Spleen (tissue), 11 donors: ENCODE data around the gene FXYD6. TPM values are rescaled to one million over a fixed set of nuclear protein-coding genes. Genes with fewer than 3 reads are reported as not detected.

ENCODE experiments used
- DNase-seq: peaks from one replicate; pipeline ENCODE4 v3.0.0-alpha.2; 2020
- H3K27ac ChIP-seq, 8 donors: fragments of 200-600 bp; sonication (generic) in 7 of 8; 1 replicate in 4 of 8; 2 replicates in 4 of 8; pipeline versions ENCODE4 v1.5.0 to v1.8.0; 2016 to 2021; ENCODE audit warnings: inconsistent platforms in 4 of 8, mild to moderate bottlenecking in 4 of 8, moderate library complexity in 1 of 8
- H3K27me3 ChIP-seq, 7 donors: fragments of 200-600 bp; sonication (generic) in 6 of 7; replicated peaks in 1 of 7; 1 replicate in 4 of 7; 2 replicates in 3 of 7; pipeline versions ENCODE4 v1.5.0 to v1.8.0; 2016 to 2021; ENCODE audit warnings: inconsistent platforms in 3 of 7, mild to moderate bottlenecking in 1 of 7
- H3K36me3 ChIP-seq, 6 donors: fragments of 200-600 bp; sonication (generic) in 5 of 6; 1 replicate in 4 of 6; 2 replicates in 2 of 6; pipeline versions ENCODE4 v1.5.0 to v1.8.0; 2016 to 2021; ENCODE audit warnings: inconsistent platforms in 2 of 6
- H3K4me1 ChIP-seq, 6 donors: fragments of 200-600 bp; sonication (generic) in 5 of 6; 1 replicate in 3 of 6; 2 replicates in 3 of 6; pipeline versions ENCODE4 v1.5.0 to v1.8.0; 2016 to 2021; ENCODE audit warnings: inconsistent platforms in 3 of 6
- H3K4me3 ChIP-seq, 8 donors: fragments of 200-600 bp; sonication (generic) in 7 of 8; 1 replicate in 4 of 8; 2 replicates in 4 of 8; pipeline versions ENCODE4 v1.5.0 to v1.8.0; 2016 to 2021; ENCODE audit warnings: inconsistent platforms in 4 of 8, mild to moderate bottlenecking in 4 of 8, moderate library complexity in 2 of 8
- H3K9me3 ChIP-seq, 8 donors: fragments of 200-600 bp; sonication (generic) in 7 of 8; 1 replicate in 4 of 8; 2 replicates in 4 of 8; pipeline versions ENCODE4 v1.5.0 to v1.8.0; 2016 to 2021; ENCODE audit warnings: inconsistent platforms in 4 of 8
- POLR2A ChIP-seq, 3 donors: fragments of 450-650 bp; IDR thresholded peaks; one replicate each; pipeline ENCODE4 v1.5.1; 2017; ENCODE audit warnings: antibody characterized with exemption in 3 of 3, mild to moderate bottlenecking in 1 of 3
- POLR2AphosphoS5 ChIP-seq, 3 donors: sonication (generic); formaldehyde crosslinking; IDR thresholded peaks; one replicate each; pipeline ENCODE4 v1.5.1; 2017; ENCODE audit warnings: antibody characterized with exemption in 3 of 3
- WGBS, 5 donors: extraction: QIAGEN DNeasy Blood & Tissue Kit in 3 of 5; methylation state at CpG; one replicate each; pipeline versions ENCODE4 v1.1.5 to v1.1.7; 2013 to 2018; 5-methylcytosine and 5-hydroxymethylcytosine counted together
- intact Hi-C: fragments of 100-400 bp; cut with DNase I; formaldehyde crosslinking; loops from one replicate; pipeline ENCODE4 v1.15.0; 2023; ENCODE audit warnings: low total_unique reads
- polyA plus RNA-seq, 3 donors: library from polyadenylated mRNA; stranded (reverse); fragments of 200-250 nt; gene quantifications; one replicate each; pipeline ENCODE4 v1.2.1, GENCODE V29; 2013
- total RNA-seq, 7 donors: library from RNA; depleted of rRNA in 3 of 7; stranded (reverse); fragments of >200 nt in 3 of 7; fragmentation: NEBNext Ultra II Directional in 4 of 7; extraction: Animal tissue kit (Norgen Biotek cat#: 25700) in 4 of 7; gene quantifications; one replicate each; pipeline versions ENCODE4 v1.1.0 to v1.2.1, GENCODE V29; 2016 to 2021
- TF ChIP-seq, protein P1 (sequence below), 11 experiments: fragments of 200-600 bp in 7 of 11; fragments of 450-650 bp in 4 of 11; sonication (generic) in 4 of 11; IDR thresholded peaks in 8 of 11; conservative IDR thresholded peaks in 3 of 11; 1 replicate in 7 of 11; 2 replicates in 4 of 11; pipeline versions ENCODE4 v1.4.0 to v1.8.0; 2016 to 2021; ENCODE audit warnings: antibody characterized with exemption in 11 of 11, inconsistent platforms in 4 of 11, mild to moderate bottlenecking in 1 of 11
- donor health status: healthy with polysubstance abuse.
- donor health status: DM: no; HTN: no; CAD: no; lungs with moderate emphysema.
- donor health status: DM: no; HTN: no; CAD: no.
- donor health status: Bipolar disorder and iron deficiency.
- donor health status: healthy.
- donor health status: DM: no; HTN: no; CAD: no.
- donor health status: DM: yes; HTN: yes; CAD: no.

Gene FXYD6
- total and polyA plus RNA-seq, 10 donors = 40.8 to 230 (median 116) TPM

DNA sequence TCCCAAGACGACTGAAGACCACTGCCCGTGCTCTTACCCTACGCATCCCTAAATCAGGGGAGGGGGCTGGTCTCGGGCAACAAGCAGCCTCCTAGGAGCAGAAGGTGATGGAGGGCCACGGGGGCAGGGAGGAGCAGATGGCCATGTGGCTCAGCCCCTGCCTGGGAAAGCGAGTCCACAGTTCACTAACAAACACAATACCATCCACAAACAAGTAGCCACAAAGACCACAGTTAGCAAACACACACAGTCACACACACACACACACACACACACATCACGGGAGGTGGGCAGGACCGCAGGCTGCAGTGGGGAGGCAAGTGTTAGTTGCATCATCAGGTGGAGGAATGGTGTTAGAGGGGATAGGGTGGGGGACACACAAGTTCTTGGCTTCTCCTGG is 38.7 kb downstream of the FXYD6 start:
- no peak overlapping the region for H3K4me3 ChIP-seq
- peak; percentile 51 for DNase-seq

GRCh38 chr11:117837070-117837776 is 39.2 kb downstream of the FXYD6 start:
- WGBS, 5 donors = 69 to 83% (median 81%) methylated on average over 16 to 18 of the region's 18 CpGs
- intact Hi-C loops = no loop called here
- Histone ChIP-seq H3K9me3 (no peaks in the 10 kb centered on the region), H3K4me1 (peaks cover 0 to 51% (median 6%) of the 10 kb centered on the region in 6 donors), H3K36me3 (peaks cover 0 to 47% (median 10%) of the 10 kb centered on the region in 6 donors), H3K27ac (peak overlapping the region in 1 of 8 donors; percentile 21), H3K27me3 (no peaks in the 10 kb centered on the region), H3K4me3 (no peak overlapping the region)
- peak; percentile 51 for DNase-seq
- TF ChIP-seq, protein P1, sequence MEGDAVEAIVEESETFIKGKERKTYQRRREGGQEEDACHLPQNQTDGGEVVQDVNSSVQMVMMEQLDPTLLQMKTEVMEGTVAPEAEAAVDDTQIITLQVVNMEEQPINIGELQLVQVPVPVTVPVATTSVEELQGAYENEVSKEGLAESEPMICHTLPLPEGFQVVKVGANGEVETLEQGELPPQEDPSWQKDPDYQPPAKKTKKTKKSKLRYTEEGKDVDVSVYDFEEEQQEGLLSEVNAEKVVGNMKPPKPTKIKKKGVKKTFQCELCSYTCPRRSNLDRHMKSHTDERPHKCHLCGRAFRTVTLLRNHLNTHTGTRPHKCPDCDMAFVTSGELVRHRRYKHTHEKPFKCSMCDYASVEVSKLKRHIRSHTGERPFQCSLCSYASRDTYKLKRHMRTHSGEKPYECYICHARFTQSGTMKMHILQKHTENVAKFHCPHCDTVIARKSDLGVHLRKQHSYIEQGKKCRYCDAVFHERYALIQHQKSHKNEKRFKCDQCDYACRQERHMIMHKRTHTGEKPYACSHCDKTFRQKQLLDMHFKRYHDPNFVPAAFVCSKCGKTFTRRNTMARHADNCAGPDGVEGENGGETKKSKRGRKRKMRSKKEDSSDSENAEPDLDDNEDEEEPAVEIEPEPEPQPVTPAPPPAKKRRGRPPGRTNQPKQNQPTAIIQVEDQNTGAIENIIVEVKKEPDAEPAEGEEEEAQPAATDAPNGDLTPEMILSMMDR (IDR thresholded peaks at IDR 0.05 in 8 of 11, conservative IDR thresholded peaks at IDR 0.05 in 3 of 11) = no peak
- peak in 1 of 3 donors; percentile 22 for TF ChIP-seq POLR2AphosphoS5 (IDR thresholded peaks at IDR 0.05)

More for the DNA sequence above, 38.7 kb downstream of the FXYD6 start:
- Histone ChIP-seq H3K4me1 (peaks cover 0 to 51% (median 9%) of the 10 kb centered on the region in 6 donors), H3K9me3 (no peaks in the 10 kb centered on the region), H3K27ac (no peak overlapping the region), H3K27me3 (no peaks in the 10 kb centered on the region), H3K36me3 (peaks cover 0 to 47% (median 10%) of the 10 kb centered on the region in 6 donors)
- intact Hi-C loops = no loop called here
- TF ChIP-seq POLR2AphosphoS5 (IDR thresholded peaks at IDR 0.05) = no peak
- TF ChIP-seq POLR2A (IDR thresholded peaks at IDR 0.05) = no peak
- TF ChIP-seq, protein P1 (IDR thresholded peaks at IDR 0.05 in 8 of 11, conservative IDR thresholded peaks at IDR 0.05 in 3 of 11) = no peak
- 69 to 79% (median 72%) methylated on average over 8 of the region's 8 CpGs for whole genome bisulfite sequencing, 5 donors

GRCh38 chr11:117836077-117836960 is 40.1 kb downstream of the FXYD6 start:
- intact Hi-C loops = no loop called here
- peak overlapping the region in 1 of 8 donors; percentile 21 for H3K27ac ChIP-seq
- H3K4me3 ChIP-seq = no peak overlapping the region
- WGBS, 5 donors = 58 to 78% (median 70%) methylated on average over 14 of the region's 14 CpGs
- H3K4me1 ChIP-seq = peaks cover under 1 to 51% (median 7%) of the 10 kb centered on the region in 6 donors
- DNase-seq = peak; percentile 25
- H3K27me3 ChIP-seq = no peaks in the 10 kb centered on the region
- H3K9me3 ChIP-seq = no peaks in the 10 kb centered on the region
- no peak for TF ChIP-seq POLR2AphosphoS5 (IDR thresholded peaks at IDR 0.05)
- TF ChIP-seq, protein P1 (IDR thresholded peaks at IDR 0.05 in 8 of 11, conservative IDR thresholded peaks at IDR 0.05 in 3 of 11) = no peak
- TF ChIP-seq POLR2A (IDR thresholded peaks at IDR 0.05) = no peak
- peaks cover 0 to 47% (median 10%) of the 10 kb centered on the region in 6 donors for H3K36me3 ChIP-seq

DNA sequence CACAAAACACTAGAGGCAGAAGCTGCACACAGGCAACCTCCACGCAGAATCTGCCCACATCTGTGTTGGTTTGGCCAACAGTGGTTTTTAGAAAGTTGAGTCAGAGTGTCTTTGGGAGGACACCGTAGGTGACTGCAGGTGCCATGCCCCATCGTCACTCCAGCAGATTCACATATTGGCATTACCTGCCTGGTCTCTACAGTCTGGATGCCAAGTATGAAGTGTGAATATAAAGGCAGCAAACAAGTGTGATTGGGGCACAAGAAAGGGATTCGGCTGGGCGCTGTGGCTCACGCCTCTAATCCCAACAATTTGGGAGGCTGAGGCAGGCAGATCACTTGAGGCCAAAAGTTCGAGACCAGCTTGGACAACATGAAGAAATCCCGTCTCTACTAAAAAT is 40.9 kb downstream of the FXYD6 start:
- Histone ChIP-seq H3K4me3 (no peak overlapping the region), H3K9me3 (no peaks in the 10 kb centered on the region), H3K27ac (no peak overlapping the region), H3K27me3 (no peaks in the 10 kb centered on the region), H3K36me3 (peaks cover 0 to 47% (median 10%) of the 10 kb centered on the region in 6 donors), H3K4me1 (peaks cover 5 to 52% (median 14%) of the 10 kb centered on the region in 6 donors)
- 86 to 95% (median 91%) methylated on average over 8 of the region's 8 CpGs for WGBS, 5 donors
- TF ChIP-seq, protein P1 (IDR thresholded peaks at IDR 0.05 in 8 of 11, conservative IDR thresholded peaks at IDR 0.05 in 3 of 11) = no peak
- TF ChIP-seq POLR2A (IDR thresholded peaks at IDR 0.05) (no peak), POLR2AphosphoS5 (IDR thresholded peaks at IDR 0.05) (no peak)
- intact Hi-C loops = no loop called here
- DNase-seq = no peak
